Measurements from ENCODE around the gene EFS. TPM values are rescaled to one million over a fixed set of nuclear protein-coding genes. Genes with fewer than 3 reads are reported as not detected.

The EFS gene
- total RNA-seq, 2 donors from 2014 or later = not detected

DNA sequence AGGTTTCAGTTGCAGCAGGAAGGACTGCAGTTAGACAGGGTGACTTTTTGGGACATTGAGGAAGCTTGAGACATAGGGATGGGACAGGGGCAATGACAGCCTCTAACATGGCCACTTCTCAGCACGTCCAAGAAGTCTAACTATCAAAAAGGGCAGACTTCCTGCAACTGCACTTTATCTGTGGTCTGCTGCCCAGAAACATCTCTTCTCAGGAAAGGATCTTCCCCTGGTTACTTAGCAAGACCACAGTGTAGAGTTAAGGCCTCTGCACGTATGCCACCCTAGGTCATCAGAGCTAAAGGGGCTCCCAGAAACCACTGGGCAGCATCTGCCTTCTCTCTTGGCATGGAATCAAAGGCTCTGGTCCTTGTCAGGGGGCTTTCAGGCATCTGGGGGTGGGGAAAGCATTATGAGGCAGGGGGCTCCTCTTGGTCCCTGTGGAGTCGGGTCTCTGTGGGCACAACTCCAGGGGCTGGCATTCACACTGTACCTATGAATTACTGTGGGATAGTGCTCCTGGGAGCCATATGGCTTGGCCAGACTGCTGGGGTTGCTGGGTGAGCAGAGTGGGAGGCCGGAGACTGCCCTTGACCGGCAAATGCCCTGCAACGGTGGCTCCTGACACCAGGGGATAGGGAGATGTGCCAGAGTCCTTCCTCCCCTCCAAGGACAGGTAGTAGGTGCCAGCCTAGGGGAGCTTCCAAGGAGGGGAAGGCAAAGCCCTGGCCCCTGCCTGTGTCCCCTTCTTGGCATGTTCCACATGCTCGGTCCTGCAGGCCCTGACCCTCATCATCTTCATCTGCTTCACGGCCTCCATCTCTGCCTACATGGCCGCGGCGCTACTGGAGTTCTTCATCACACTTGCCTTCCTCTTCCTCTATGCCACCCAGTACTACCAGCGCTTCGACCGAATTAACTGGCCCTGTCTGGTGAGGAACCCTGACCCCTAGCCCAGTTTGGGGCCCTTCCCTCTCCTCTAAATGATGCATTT lies 12.9 kb upstream of the EFS start:
- H3K27me3 Mint-ChIP-seq = peaks cover 13% of the 10 kb centered on the region
- H3K36me3 Mint-ChIP-seq (ENCODE audit: low read depth) = no peaks in the 10 kb centered on the region
- no peaks in the 10 kb centered on the region for H3K9me3 Mint-ChIP-seq
- no peak for ATAC-seq (replicated peaks)
- no peaks in the 10 kb centered on the region for H3K4me1 Mint-ChIP-seq
- H3K27ac Mint-ChIP-seq = no peak overlapping the region
- H3K4me3 Mint-ChIP-seq = no peak overlapping the region

DNA sequence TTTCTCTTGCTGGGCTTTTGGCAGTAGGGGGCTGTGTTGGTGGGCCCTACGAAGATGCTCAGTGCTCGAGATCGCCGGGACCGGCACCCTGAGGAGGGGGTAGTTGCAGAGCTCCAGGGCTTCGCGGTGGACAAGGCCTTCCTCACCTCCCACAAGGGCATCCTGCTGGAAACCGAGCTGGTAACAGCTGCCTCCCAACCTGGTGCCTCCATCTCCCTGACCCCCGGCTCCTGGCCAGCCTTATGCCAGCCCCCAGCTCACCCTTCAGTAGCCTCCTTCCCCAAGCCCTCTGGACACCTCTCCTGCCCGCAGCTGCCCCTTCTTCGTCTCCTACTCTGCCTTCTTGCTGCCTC lies 12.2 kb upstream of the EFS start:
- H3K27me3 Mint-ChIP-seq = peaks cover 13% of the 10 kb centered on the region
- no peak for ATAC-seq (replicated peaks)

DNA sequence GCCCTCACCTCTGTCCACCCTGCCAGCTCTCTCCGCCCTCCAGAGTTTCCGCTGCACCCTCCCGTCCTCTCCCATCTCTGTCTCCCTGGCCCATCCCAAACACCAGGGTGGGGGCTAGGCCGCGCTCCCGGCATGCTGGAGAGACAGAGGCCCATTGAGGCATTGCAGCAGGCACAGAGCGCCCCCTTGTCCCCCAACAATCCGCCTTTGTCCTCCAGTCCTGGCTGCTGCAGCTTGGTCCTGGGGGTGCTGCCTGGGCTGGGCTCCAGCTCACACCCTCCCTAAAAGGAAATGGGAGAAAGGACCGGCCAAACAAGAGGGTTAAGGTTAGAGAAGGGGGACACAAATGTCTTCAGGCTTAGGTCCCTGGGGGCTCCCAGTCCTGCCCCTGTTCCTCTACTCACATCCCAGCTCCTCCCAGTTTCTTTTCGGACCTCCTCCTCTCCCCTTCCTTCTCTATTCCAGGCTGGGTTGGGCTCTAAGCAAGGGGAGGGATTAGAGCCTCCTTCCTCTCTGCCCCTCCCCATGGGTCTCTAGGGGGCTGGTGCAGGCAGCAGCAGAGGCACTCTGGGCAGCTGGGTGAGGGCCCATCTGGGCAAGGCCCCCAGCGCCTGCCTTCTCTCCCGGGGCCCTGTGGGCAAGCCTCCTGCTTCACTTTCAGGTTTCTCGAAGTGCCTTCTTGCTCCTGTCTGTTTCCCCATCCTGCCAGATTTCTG lies 11.7 kb upstream of the EFS start, which contains the start of gene CMTM5:
Gene CMTM5 (plus strand): TSS at position 565 of the 716 bp plus-strand sequence. CDS start 206 bp downstream, outside the sequence.
- Mint-ChIP-seq H3K4me1 (no peaks in the 10 kb centered on the region), H3K9me3 (no peaks in the 10 kb centered on the region), H3K27ac (no peak within 1 kb of the TSS), H3K27me3 (peaks cover 8% of the 10 kb centered on the region), H3K4me3 (no peak within 1 kb of the TSS), H3K36me3 (ENCODE audit: low read depth) (no peaks in the 10 kb centered on the region)
- no peak for ATAC-seq (replicated peaks)

More for the DNA sequence above, 12.2 kb upstream of the EFS start:
- H3K9me3 Mint-ChIP-seq = no peaks in the 10 kb centered on the region
- H3K36me3 Mint-ChIP-seq (ENCODE audit: low read depth) = no peaks in the 10 kb centered on the region
- no peaks in the 10 kb centered on the region for H3K4me1 Mint-ChIP-seq
- H3K27ac Mint-ChIP-seq = no peak overlapping the region
- H3K4me3 Mint-ChIP-seq = no peak overlapping the region

DNA sequence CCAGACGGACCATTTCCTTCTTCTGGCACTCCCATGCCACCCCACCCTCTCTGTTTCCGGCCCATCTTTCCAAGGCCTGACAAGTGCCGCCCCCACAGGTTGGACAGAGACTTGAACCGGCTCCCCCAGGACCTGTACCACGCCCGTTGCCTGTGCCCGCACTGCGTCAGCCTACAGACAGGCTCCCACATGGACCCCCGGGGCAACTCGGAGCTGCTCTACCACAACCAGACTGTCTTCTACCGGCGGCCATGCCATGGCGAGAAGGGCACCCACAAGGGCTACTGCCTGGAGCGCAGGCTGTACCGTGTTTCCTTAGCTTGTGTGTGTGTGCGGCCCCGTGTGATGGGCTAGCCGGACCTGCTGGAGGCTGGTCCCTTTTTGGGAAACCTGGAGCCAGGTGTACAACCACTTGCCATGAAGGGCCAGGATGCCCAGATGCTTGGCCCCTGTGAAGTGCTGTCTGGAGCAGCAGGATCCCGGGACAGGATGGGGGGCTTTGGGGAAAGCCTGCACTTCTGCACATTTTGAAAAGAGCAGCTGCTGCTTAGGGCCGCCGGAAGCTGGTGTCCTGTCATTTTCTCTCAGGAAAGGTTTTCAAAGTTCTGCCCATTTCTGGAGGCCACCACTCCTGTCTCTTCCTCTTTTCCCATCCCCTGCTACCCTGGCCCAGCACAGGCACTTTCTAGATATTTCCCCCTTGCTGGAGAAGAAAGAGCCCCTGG lies 10.7 kb upstream of the EFS start:
- Mint-ChIP-seq H3K27ac (no peak overlapping the region), H3K27me3 (peaks cover 4% of the 10 kb centered on the region), H3K9me3 (no peaks in the 10 kb centered on the region), H3K4me1 (no peaks in the 10 kb centered on the region), H3K4me3 (no peak overlapping the region), H3K36me3 (ENCODE audit: low read depth) (no peaks in the 10 kb centered on the region)
- no peak for ATAC-seq (replicated peaks)

DNA sequence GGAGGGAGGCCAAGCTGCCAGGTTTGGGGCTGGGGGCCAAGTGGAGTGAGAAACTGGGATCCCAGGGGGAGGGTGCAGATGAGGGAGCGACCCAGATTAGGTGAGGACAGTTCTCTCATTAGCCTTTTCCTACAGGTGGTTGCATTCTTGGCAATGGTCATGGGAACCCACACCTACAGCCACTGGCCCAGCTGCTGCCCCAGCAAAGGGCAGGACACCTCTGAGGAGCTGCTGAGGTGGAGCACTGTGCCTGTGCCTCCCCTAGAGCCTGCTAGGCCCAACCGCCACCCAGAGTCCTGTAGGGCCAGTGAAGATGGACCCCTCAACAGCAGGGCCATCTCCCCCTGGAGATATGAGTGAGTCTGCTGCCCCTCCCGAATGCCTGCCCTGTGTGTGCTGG lies 8.1 kb upstream of the EFS start:
- H3K9me3 Mint-ChIP-seq = no peaks in the 10 kb centered on the region
- peaks cover 9% of the 10 kb centered on the region for H3K27me3 Mint-ChIP-seq
- H3K36me3 Mint-ChIP-seq (ENCODE audit: low read depth) = no peaks in the 10 kb centered on the region
- H3K4me3 Mint-ChIP-seq = no peak overlapping the region
- H3K27ac Mint-ChIP-seq = no peak overlapping the region
- no peaks in the 10 kb centered on the region for H3K4me1 Mint-ChIP-seq
- ATAC-seq (replicated peaks) = no peak

DNA sequence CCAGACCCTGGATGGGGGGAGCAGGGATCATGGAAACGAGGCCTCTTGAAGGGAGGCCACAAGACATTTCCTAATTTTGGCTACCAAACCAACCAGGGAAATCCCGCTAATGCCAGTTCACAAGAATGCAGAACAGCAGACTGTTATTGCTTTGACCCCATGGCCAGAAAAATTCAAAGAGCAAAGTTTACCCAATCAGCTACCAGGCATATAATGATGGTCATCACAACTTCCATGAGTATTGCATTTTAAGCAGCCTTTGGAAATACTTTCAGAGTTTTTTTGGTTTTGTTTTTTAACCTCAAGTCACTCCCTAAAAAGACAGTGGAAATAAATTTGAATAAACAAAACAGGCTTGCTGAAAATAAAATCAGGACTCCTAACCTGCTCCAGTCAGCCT lies 7.5 kb upstream of the EFS start, which contains the start of gene IL25:
Gene IL25 (plus strand): TSS at position 301 of the 400 bp plus-strand sequence.
- Mint-ChIP-seq H3K4me1 (no peaks in the 10 kb centered on the region), H3K36me3 (ENCODE audit: low read depth) (no peaks in the 10 kb centered on the region), H3K9me3 (no peaks in the 10 kb centered on the region), H3K4me3 (no peak within 1 kb of the TSS), H3K27me3 (peaks cover 13% of the 10 kb centered on the region), H3K27ac (no peak within 1 kb of the TSS)
- no peak for ATAC-seq (replicated peaks)

DNA sequence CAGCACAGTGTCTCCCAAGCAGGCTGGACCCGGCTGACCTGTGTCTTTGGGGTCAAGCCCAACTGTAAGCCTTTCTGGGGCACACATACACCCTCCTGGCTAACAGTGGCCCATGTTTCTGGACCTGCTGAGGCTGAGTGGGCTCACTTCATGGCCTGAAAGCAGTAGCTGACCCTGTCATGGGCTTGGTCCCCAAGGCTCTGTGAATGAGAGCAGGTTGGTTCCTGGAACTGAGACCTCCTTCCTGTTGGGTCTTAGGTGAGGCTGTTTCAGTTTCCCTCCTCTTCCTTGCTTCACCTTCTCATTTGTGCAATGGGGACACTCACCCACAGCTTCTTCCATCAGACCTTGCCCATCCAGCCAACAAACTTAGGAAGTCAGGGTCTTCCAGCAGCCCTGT lies 6.9 kb upstream of the EFS start:
- peaks cover 16% of the 10 kb centered on the region for H3K27me3 Mint-ChIP-seq
- H3K27ac Mint-ChIP-seq = no peak overlapping the region
- ATAC-seq (replicated peaks) = no peak
- no peaks in the 10 kb centered on the region for H3K36me3 Mint-ChIP-seq (ENCODE audit: low read depth)
- no peaks in the 10 kb centered on the region for H3K9me3 Mint-ChIP-seq
- H3K4me3 Mint-ChIP-seq = no peak overlapping the region
- no peaks in the 10 kb centered on the region for H3K4me1 Mint-ChIP-seq

DNA sequence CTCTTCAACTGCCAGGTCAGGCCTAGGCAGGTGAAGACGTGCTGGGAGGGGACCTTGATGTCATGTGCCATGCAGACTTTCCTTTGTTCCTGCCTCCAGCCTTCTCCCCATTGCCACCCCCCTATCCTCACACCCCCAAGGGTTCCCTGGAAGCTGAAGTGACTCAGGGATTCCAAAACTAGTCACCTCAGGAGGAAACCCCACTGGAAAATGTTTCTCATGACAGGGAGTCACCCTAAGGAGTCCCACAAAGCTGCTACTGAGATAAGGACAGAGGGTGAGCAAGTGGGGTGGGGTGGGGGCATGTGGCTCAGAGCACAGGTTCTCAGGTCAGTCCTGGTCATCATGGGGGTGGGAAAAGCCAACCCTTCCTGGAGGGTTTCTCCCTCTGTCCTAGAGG lies 5.2 kb upstream of the EFS start:
- H3K36me3 Mint-ChIP-seq (ENCODE audit: low read depth) = no peaks in the 10 kb centered on the region
- no peak overlapping the region for H3K4me3 Mint-ChIP-seq
- no peaks in the 10 kb centered on the region for H3K9me3 Mint-ChIP-seq
- no peak overlapping the region for H3K27ac Mint-ChIP-seq
- H3K27me3 Mint-ChIP-seq = peaks cover 21% of the 10 kb centered on the region
- no peaks in the 10 kb centered on the region for H3K4me1 Mint-ChIP-seq
- no peak for ATAC-seq (replicated peaks)

DNA sequence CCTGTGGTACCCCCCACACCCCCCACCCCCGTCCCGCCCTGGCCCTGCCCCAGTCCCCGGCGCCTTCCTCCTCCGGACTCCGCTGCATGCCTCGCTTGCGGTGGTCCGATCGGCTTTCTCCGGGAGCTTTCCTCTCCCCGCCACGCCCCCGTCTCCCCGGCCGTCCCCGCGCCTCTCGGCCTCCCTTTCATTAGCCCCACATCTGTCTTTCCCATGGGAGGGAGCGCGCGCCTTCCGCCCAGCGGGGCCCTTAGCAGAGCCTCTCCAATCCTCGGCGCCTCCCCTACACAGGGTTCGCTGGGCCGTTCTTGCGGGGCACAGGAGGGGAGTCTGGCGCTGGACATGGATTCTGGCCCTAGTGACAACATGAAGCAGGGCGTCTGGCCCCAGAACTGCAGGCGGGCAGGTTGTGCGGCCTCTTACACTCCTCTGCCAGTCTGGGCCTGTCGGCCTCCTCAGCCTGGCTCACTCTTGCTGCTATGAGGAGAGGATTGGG lies 1.5 kb upstream of the EFS start:
- ATAC-seq (replicated peaks) = no peak
- H3K4me1 Mint-ChIP-seq = no peaks in the 10 kb centered on the region
- H3K27ac Mint-ChIP-seq = no peak overlapping the region
- no peak overlapping the region for H3K4me3 Mint-ChIP-seq
- H3K27me3 Mint-ChIP-seq = peaks cover 29% of the 10 kb centered on the region
- H3K36me3 Mint-ChIP-seq (ENCODE audit: low read depth) = no peaks in the 10 kb centered on the region
- no peaks in the 10 kb centered on the region for H3K9me3 Mint-ChIP-seq

DNA sequence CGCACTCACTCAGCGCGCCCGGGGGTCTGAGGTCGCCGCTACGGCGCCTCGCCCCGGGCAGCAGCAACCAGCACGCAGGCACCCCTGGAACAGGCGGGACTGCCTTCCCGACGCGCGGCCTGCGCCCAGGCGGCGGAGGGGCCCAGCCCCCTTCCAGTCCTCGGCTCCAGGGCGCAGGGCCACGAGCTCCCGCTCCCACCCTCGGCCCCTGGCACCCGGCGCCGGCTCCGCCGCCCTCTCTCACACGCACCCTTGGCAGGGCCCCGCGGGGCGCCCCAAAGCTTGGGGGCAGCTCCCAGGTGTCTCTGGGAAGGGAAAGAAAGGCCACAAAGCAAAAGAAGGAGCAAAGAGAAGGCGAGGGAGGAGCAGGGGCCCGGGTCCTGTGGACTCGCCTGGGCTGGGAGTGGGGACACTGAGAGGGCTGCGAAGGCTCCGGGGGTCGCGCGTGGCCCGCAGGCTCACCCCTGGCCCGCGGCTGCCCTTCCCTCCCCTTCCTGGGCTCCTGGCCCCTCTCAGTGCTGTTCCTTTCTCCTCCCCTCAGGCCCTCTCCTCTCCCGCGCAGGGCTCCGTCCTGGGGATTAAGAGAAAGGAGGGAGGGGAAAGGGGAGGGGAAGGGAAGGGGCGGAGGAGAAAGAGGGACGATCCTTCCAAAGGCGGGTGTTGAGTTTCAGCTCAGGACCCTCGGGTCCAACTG lies 907 bp upstream of the EFS start:
- H3K4me3 Mint-ChIP-seq = no peak overlapping the region
- H3K36me3 Mint-ChIP-seq (ENCODE audit: low read depth) = no peaks in the 10 kb centered on the region
- H3K9me3 Mint-ChIP-seq = no peaks in the 10 kb centered on the region
- H3K27ac Mint-ChIP-seq = no peak overlapping the region
- no peak for ATAC-seq (replicated peaks)
- H3K27me3 Mint-ChIP-seq = peaks cover 31% of the 10 kb centered on the region
- H3K4me1 Mint-ChIP-seq = no peaks in the 10 kb centered on the region

DNA sequence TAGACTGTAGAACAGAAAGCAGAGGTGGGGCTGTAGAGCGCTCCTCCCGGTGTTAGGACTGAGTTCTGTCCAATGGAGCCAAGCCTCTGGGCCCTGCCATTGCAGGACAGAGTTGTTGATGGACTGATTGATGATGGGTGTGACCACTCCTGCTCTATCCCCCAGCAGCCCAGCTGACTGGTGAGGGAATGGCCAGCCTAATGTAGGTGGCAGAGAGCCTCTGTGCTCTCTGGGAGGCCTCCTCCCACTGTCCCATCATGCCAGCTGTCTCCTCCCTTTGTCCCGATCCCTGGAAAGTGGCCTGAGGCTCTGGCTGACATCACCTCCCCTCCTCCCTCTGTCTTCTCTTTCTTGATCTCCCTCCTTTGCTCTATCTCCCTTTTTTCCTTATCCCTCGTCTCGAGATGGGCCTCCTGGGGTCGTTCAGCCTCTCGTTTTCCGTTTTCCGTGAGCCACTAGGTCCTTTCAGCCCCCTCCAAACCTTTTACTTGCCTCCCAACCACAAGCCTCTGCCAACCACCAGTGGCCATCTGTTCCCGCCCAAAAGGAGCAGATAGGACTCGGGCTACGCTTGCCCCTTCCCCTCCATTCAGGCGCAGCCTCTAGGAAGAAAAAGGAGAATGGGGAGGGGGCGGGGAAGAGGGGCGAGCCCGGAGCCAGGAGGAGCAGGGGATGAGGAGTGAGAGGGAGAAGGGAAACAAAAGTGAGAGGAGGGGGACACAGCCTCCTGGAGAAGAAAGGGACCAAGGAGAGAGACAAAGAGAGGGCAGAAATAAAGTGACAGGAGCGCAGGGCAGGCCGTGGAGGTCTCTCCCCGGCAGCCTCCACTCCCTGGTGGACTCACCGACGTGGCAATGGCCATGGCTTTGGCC lies 572 bp downstream of the EFS start:
- H3K27me3 Mint-ChIP-seq = peaks cover 36% of the 10 kb centered on the region
- no peaks in the 10 kb centered on the region for H3K9me3 Mint-ChIP-seq
- H3K4me3 Mint-ChIP-seq = peak overlapping the region; percentile 27

DNA sequence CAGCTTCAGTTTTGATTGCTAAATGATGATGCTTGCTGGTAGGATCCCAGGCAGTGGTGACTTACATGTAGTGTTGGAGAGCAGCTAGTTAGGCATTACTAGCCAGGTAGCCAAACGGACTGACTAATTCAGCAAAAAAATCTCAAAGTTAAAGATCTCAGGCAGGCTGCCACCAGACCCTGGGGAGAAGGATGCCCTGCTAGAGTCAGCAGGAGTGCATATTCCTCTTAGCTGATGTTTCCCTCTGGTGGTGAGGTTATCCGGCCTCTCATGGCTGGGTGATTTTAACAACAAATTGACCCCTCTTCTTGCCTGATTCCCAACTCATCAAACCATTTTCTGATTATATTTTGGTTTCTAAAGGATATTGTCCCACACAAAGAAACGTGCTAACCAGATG lies 2.8 kb downstream of the EFS start:
- Mint-ChIP-seq H3K36me3 (ENCODE audit: low read depth) (no peaks in the 10 kb centered on the region), H3K9me3 (no peaks in the 10 kb centered on the region), H3K4me1 (no peaks in the 10 kb centered on the region), H3K4me3 (no peak overlapping the region), H3K27ac (no peak overlapping the region), H3K27me3 (peaks cover 23% of the 10 kb centered on the region)
- no peak for ATAC-seq (replicated peaks)

More for the DNA sequence above, 572 bp downstream of the EFS start:
- Mint-ChIP-seq H3K27ac (no peak overlapping the region), H3K36me3 (ENCODE audit: low read depth) (no peaks in the 10 kb centered on the region), H3K4me1 (no peaks in the 10 kb centered on the region)
- ATAC-seq (replicated peaks) = no peak

DNA sequence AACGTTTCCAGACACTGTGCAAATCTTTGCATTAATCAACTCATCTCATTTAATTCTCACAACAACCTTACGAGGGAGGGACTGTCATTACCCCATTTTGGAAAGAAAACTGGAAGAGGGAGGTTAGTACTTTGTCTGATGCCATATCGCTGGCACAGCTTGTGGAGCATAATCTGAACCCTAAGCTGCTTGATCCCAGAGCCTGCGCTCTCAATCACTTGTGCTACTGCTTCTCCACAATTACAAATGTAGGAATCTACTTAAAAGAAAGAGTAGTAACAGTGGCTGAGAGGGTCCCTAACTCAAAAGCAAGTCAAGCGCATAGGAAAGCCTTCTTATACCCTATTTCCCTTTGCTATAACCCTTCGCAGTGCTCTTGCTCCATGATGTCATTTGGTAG lies 3.2 kb downstream of the EFS start:
- no peak overlapping the region for H3K4me3 Mint-ChIP-seq
- no peak overlapping the region for H3K27ac Mint-ChIP-seq
- H3K27me3 Mint-ChIP-seq = peaks cover 19% of the 10 kb centered on the region
- H3K36me3 Mint-ChIP-seq (ENCODE audit: low read depth) = no peaks in the 10 kb centered on the region
- no peaks in the 10 kb centered on the region for H3K4me1 Mint-ChIP-seq
- H3K9me3 Mint-ChIP-seq = no peaks in the 10 kb centered on the region
- ATAC-seq (replicated peaks) = no peak
